GM12878 (cell line): Measurements from ENCODE around the gene NCR3LG1. TPM values are rescaled to one million over a fixed set of nuclear protein-coding genes. Genes with fewer than 3 reads are reported as not detected.

ENCODE experiments used
- ATAC-seq: fragments of 200-7000 bp; cut with Tn5 transposase; 3 replicates; pipeline ENCODE4 v1.9.1; 2020; ENCODE audit warnings: mild to moderate bottlenecking, moderate library complexity
- BruUV-seq: library from RNA; stranded (reverse); fragments of 400-500 nt; replicated peaks from 2 replicates; lab custom pipeline; 2021; lab: Mats Ljungman, UMichigan
- CTCF ChIA-PET: fragments of 300-600 bp; sonication (Branson Sonifier 250); formaldehyde crosslinking; extraction: SDS; loops from one replicate; lab custom pipeline; 2021; ENCODE audit warnings: inconsistent platforms; lab: Yijun Ruan, JAX
- POLR2A ChIA-PET: fragments of 350-600 bp; formaldehyde crosslinking; extraction: SDS; loops from one replicate; lab custom pipeline; 2021; ENCODE audit warnings: inconsistent platforms; lab: Charles Lee
- RAD21 ChIA-PET: fragments of 300-600 bp; sonication (Branson Sonifier 250); formaldehyde crosslinking; loops from one replicate; lab custom pipeline; 2023; ENCODE audit warnings: antibody characterized with exemption; ENCODE audit not compliant: unreplicated experiment; lab: Charles Lee
- SMC1A ChIA-PET: fragments of 300-600 bp; sonication (Branson Sonifier 250); formaldehyde crosslinking; loops from one replicate; lab custom pipeline; 2023; ENCODE audit not compliant: unreplicated experiment, uncharacterized antibody; lab: Charles Lee
- DNase-seq: peaks from one replicate; pipeline ENCODE4 v3.0.0-alpha.2; 2011; ENCODE audit warnings: low read depth, low spot score
- FAIRE-seq: peaks from 3 replicates; lab custom pipeline; 2011; peaks lifted over from hg19 to GRCh38; lab: Jason Lieb, UNC
- H2AFZ ChIP-seq: 2 replicates; pipeline ENCODE4 v1.6.0; 2011; ENCODE audit warnings: low read depth, low read length, control low read depth; ENCODE audit not compliant: control insufficient read depth
- H3K27ac ChIP-seq: 2 replicates; pipeline ENCODE4 v1.5.1; 2011; ENCODE audit warnings: control low read depth; ENCODE audit not compliant: control insufficient read depth, insufficient read depth
- H3K27me3 ChIP-seq, 2 experiments: replicated peaks in 1 of 2; 2 replicates each; pipeline versions ENCODE4 v1.6.0 to v1.6.1; 2011; ENCODE audit warnings: low read length in 1 of 2; ENCODE audit not compliant: control insufficient read depth in 2 of 2, insufficient read depth in 2 of 2
- H3K36me3 ChIP-seq, 2 experiments: 2 replicates each; pipeline ENCODE4 v1.5.1; 2011; ENCODE audit warnings: low read length in 1 of 2; ENCODE audit not compliant: control insufficient read depth in 2 of 2, insufficient read depth in 2 of 2
- H3K4me1 ChIP-seq: 2 replicates; pipeline ENCODE4 v1.6.1; 2011; ENCODE audit warnings: mild to moderate bottlenecking, low read length, moderate library complexity, mixed read lengths; ENCODE audit not compliant: control insufficient read depth, insufficient read depth
- H3K4me2 ChIP-seq: 2 replicates; pipeline ENCODE4 v1.6.0; 2011; ENCODE audit warnings: control low read depth; ENCODE audit not compliant: control insufficient read depth, insufficient read depth
- H3K4me3 ChIP-seq: fragments of 200-600 bp; sonication (generic); 2 replicates; pipeline ENCODE4 v1.5.1; 2016
- H3K79me2 ChIP-seq: 2 replicates; pipeline ENCODE4 v1.6.0; 2011; ENCODE audit warnings: low read length; ENCODE audit not compliant: control insufficient read depth, insufficient read depth
- H3K9ac ChIP-seq: 2 replicates; pipeline ENCODE4 v1.8.0; 2011; ENCODE audit warnings: low read length, control low read depth, mixed read lengths; ENCODE audit not compliant: control insufficient read depth, insufficient read depth
- H3K9me3 ChIP-seq: replicated peaks from 3 replicates; pipeline ENCODE4 v1.5.1; 2011; ENCODE audit warnings: mild to moderate bottlenecking, low read length; ENCODE audit not compliant: control insufficient read depth, insufficient read depth
- H4K20me1 ChIP-seq: 2 replicates; pipeline ENCODE4 v1.6.0; 2011; ENCODE audit not compliant: control insufficient read depth, insufficient read depth
- CREB1 ChIP-seq: IDR thresholded peaks from 2 replicates; pipeline ENCODE4 v1.6.1; 2012; ENCODE audit warnings: low read depth, mild to moderate bottlenecking, inconsistent platforms
- MAX ChIP-seq: IDR thresholded peaks from 2 replicates; pipeline ENCODE4 v1.6.1; 2012; ENCODE audit warnings: low read depth, low read length, improper control_type of control experiment
- MEF2B ChIP-seq: fragments of 450-650 bp; IDR thresholded peaks from 2 replicates; pipeline ENCODE4 v1.6.1; 2018; ENCODE audit warnings: mild to moderate bottlenecking, moderate library complexity; ENCODE audit not compliant: partially characterized antibody, poor library complexity, severe bottlenecking
- NBN ChIP-seq: fragments of 450-650 bp; IDR thresholded peaks from 2 replicates; pipeline ENCODE4 v1.6.1; 2016
- RAD21 ChIP-seq: IDR thresholded peaks from 2 replicates; pipeline ENCODE4 v1.6.1; 2011; ENCODE audit warnings: mild to moderate bottlenecking, low read depth, low read length, moderate library complexity; ENCODE audit not compliant: insufficient read depth
- SP1 ChIP-seq: IDR thresholded peaks from one replicate; pipeline ENCODE4 v1.6.1; 2011; ENCODE audit warnings: low read depth, low read length
- SRF ChIP-seq, 2 experiments: IDR thresholded peaks; 2 replicates each; pipeline ENCODE4 v1.6.1; 2011; ENCODE audit warnings: low read depth in 2 of 2, low read length in 2 of 2, mild to moderate bottlenecking in 1 of 2, moderate library complexity in 1 of 2
- SUZ12 ChIP-seq: fragments of 200-600 bp; sonication (generic); IDR thresholded peaks from one replicate; pipeline ENCODE4 v1.6.1; 2018; ENCODE audit warnings: antibody characterized with exemption, mild to moderate bottlenecking; ENCODE audit not compliant: unreplicated experiment
- TCF3 ChIP-seq: IDR thresholded peaks from 2 replicates; pipeline ENCODE4 v1.6.1; 2012; ENCODE audit warnings: low read depth, mild to moderate bottlenecking, low read length, borderline replicate concordance; ENCODE audit not compliant: insufficient read depth
- WGBS: methylation state at CpG from one replicate; pipeline ENCODE4 v1.1.6; 2016; ENCODE audit warnings: low lambda C conversion rate; ENCODE audit not compliant: insufficient replicate concordance, insufficient coverage; ENCODE audit errors: missing lambda C conversion rate; 5-methylcytosine and 5-hydroxymethylcytosine counted together
- in situ Hi-C: fragments of 300-500 bp; cut with MboI; formaldehyde crosslinking; loops from 9 replicates; pipeline ENCODE4 v1.14.3; 2018; ENCODE audit warnings: mixed read lengths
- intact Hi-C: fragments of 100-400 bp; cut with micrococcal nuclease; formaldehyde crosslinking; loops from one replicate; pipeline ENCODE4 v1.14.2; 2022; ENCODE audit not compliant: unreplicated experiment
- polyA plus RNA-seq, 11 experiments: library from polyadenylated mRNA; depleted of rRNA in 4 of 11; unstranded in 6 of 11; stranded (reverse) in 5 of 11; fragments of >200 nt; fragmentation: Nextera tagmentation in 4 of 11; fragmentation: Illumina TruSeq in 1 of 11; extraction: Ambion mirVana in 4 of 11; extraction: Trizol in 1 of 11; gene quantifications; 1 replicate in 1 of 11; 2 replicates in 10 of 11; pipeline versions ENCODE4 v1.2.1 to v1.2.3, GENCODE V29; 2011 to 2016; ENCODE audit warnings: inconsistent platforms in 2 of 11, missing spikeins in 2 of 11, low read depth in 1 of 11
- total RNA-seq, 4 experiments: library from RNA; depleted of rRNA in 3 of 4; stranded (reverse); fragments of >200 nt in 3 of 4; fragmentation: Illumina TruSeq in 1 of 4; extraction: Trizol in 1 of 4; gene quantifications; 2 replicates each; pipeline versions ENCODE4 v1.2.1 to v1.2.3, GENCODE V29; 2013 to 2021

Gene NCR3LG1
- total and polyA plus RNA-seq, 10 of the 15 experiments (the other 5 are each of a cell fraction or from before 2014, with no cell fraction given) = under 0.01 to 0.18 (median 0.11) TPM; not detected in 2

GRCh38 chr11:17381156-17381555, 29.6 kb downstream of the NCR3LG1 start:
- FAIRE-seq = no peak

More at GRCh38 chr11:17381156-17381555, 29.6 kb downstream of the NCR3LG1 start:
- H3K79me2 ChIP-seq = no peaks in the 10 kb centered on the region
- POLR2A ChIA-PET = no interaction called here
- CTCF ChIA-PET = interaction anchor here (0.5 kb wide), 1 partner anchor 18 kb away, joined by 3 read pairs; no protein-coding TSS in a partner anchor
- peaks cover 0 to 2% of the 10 kb centered on the region in 2 experiments; a peak in 2 of 4 replicates for H3K27me3 ChIP-seq
- H2AFZ ChIP-seq = no peak overlapping the region
- intact Hi-C loops = no loop called here
- no peak for TF ChIP-seq RAD21
- no peak for TF ChIP-seq TCF3
- TF ChIP-seq SUZ12 = no peak
- no peak for TF ChIP-seq SP1
- no peak for TF ChIP-seq MAX
- TF ChIP-seq NBN = no peak
- TF ChIP-seq SRF (IDR thresholded peaks at IDR 0.05; ENCODE audit: low read depth in 2 of 2, low read length in 2 of 2) = no peak
- no peak for TF ChIP-seq CREB1
- TF ChIP-seq MEF2B = no peak
- TF ChIP-seq, all 136 proteins: peak for 0
- WGBS = 24% methylated on average over 4 of the region's 4 CpGs
- ATAC-seq (no peak), DNase-seq (no peak)
- BruUV-seq = no TSS peak
- ChIA-PET SMC1A (interaction anchor here (1.9 kb wide), 1 partner anchor 147 kb away, joined by 5 read pairs; no protein-coding TSS in a partner anchor), RAD21 (interaction anchor here (1.9 kb wide), 1 partner anchor 151 kb away, joined by 9 read pairs; no protein-coding TSS in a partner anchor)
- in situ Hi-C loops = loop anchor here (10.0 kb wide), 1 partner anchor 124 kb away; no protein-coding TSS in a partner anchor
- H3K4me3 ChIP-seq = no peak overlapping the region
- H3K9me3 ChIP-seq = no peaks in the 10 kb centered on the region; the same call in 2 of the 3 replicates
- H3K9ac ChIP-seq = no peak overlapping the region
- no peaks in the 10 kb centered on the region for H3K4me1 ChIP-seq
- no peak overlapping the region for H3K4me2 ChIP-seq
- no peaks in the 10 kb centered on the region for H3K36me3 ChIP-seq
- no peak overlapping the region for H3K27ac ChIP-seq
- no peaks in the 10 kb centered on the region; the same call in 1 of the 2 replicates for H4K20me1 ChIP-seq
